K562 (cell line): ENCODE data around the gene TSTD1. TPM values are rescaled to one million over a fixed set of nuclear protein-coding genes. Genes with fewer than 3 reads are reported as not detected.

Experiments
- CUX1 ChIP-seq: fragments of 200-800 bp; sonication (Bioruptor generic); IDR thresholded peaks from 2 replicates; pipeline ENCODE4 v1.6.1; 2016; ENCODE audit warnings: missing genetic modification characterization, missing compliant biosample characterization
- HBP1 ChIP-seq: fragments of 450-650 bp; formaldehyde crosslinking; IDR thresholded peaks from 2 replicates; pipeline ENCODE4 v1.4.0; 2022; ENCODE audit warnings: missing genetic modification characterization
- IFI16 ChIP-seq: fragments of 250-450 bp; sonication (Bioruptor Pico); IDR thresholded peaks from 2 replicates; pipeline ENCODE4 v2.1.2; 2022; ENCODE audit warnings: mild to moderate bottlenecking, inconsistent platforms
- KAT8 ChIP-seq: fragments of 450-650 bp; IDR thresholded peaks from 2 replicates; pipeline ENCODE4 v1.6.1; 2016; ENCODE audit warnings: low read depth, mild to moderate bottlenecking
- KDM1A ChIP-seq, 2 experiments: fragments of 450-650 bp; IDR thresholded peaks; 2 replicates each; pipeline ENCODE4 v1.6.1; 2016; ENCODE audit warnings: mild to moderate bottlenecking in 2 of 2
- LARP7 ChIP-seq: fragments of 450-650 bp; IDR thresholded peaks from 2 replicates; pipeline ENCODE4 v1.6.1; 2016
- LCOR ChIP-seq: sonication (generic); formaldehyde crosslinking; IDR thresholded peaks from 2 replicates; pipeline ENCODE4 v1.8.0; 2022; ENCODE audit warnings: mild to moderate bottlenecking, missing genetic modification reagents
- MAFK ChIP-seq: IDR thresholded peaks from 2 replicates; pipeline ENCODE4 v1.6.1; 2011; ENCODE audit warnings: low read length, improper control_type of control experiment
- MIER1 ChIP-seq: fragments of 450-650 bp; IDR thresholded peaks from 2 replicates; pipeline ENCODE4 v1.6.1; 2016; ENCODE audit warnings: antibody characterized with exemption, mild to moderate bottlenecking, low read depth
- MLX ChIP-seq, 2 experiments: fragments of 450-650 bp in 1 of 2; sonication (generic) in 1 of 2; formaldehyde crosslinking; conservative IDR thresholded peaks; 2 replicates each; pipeline versions ENCODE4 v1.4.0 to v1.8.1; 2020 to 2022; ENCODE audit warnings: mild to moderate bottlenecking in 1 of 2, missing genetic modification reagents in 1 of 2
- RBM22 ChIP-seq: fragments of 200-400 bp; formaldehyde crosslinking; IDR thresholded peaks from 2 replicates; pipeline ENCODE4 v1.6.1; 2018; ENCODE audit warnings: low read length, low read depth; ENCODE audit not compliant: poor library complexity, severe bottlenecking
- RBM25 ChIP-seq: fragments of 200-400 bp; formaldehyde crosslinking; IDR thresholded peaks from 2 replicates; pipeline ENCODE4 v1.6.1; 2018; ENCODE audit warnings: low read length, low read depth, moderate library complexity; ENCODE audit not compliant: severe bottlenecking
- ZBTB34 ChIP-seq: fragments of 250-450 bp; sonication (Bioruptor Pico); IDR thresholded peaks from 2 replicates; pipeline ENCODE4 v1.8.0; 2021; ENCODE audit warnings: mild to moderate bottlenecking, moderate library complexity
- ZNF175 ChIP-seq: fragments of 200-800 bp; sonication (Bioruptor generic); IDR thresholded peaks from 2 replicates; pipeline ENCODE4 v1.6.1; 2016; ENCODE audit warnings: low read depth, mild to moderate bottlenecking, missing genetic modification characterization, missing compliant biosample characterization
- ZNF436 ChIP-seq: fragments of 250-450, 450-650 bp; sonication (Bioruptor Pico); formaldehyde crosslinking; IDR thresholded peaks from 2 replicates; pipeline ENCODE4 v1.7.0; 2020; ENCODE audit warnings: mild to moderate bottlenecking
- polyA plus RNA-seq, 8 experiments: library from polyadenylated mRNA; depleted of rRNA in 4 of 8; stranded (reverse) in 5 of 8; unstranded in 3 of 8; fragments of >200 nt; fragmentation: Nextera tagmentation in 2 of 8; fragmentation: Illumina TruSeq in 1 of 8; extraction: Ambion mirVana in 2 of 8; extraction: Trizol in 1 of 8; gene quantifications; 2 replicates each; pipeline versions ENCODE4 v1.2.1 to v1.2.3, GENCODE V29; 2011 to 2014; ENCODE audit warnings: inconsistent platforms in 1 of 8, missing spikeins in 1 of 8
- total RNA-seq, 7 experiments: library from RNA; depleted of rRNA in 6 of 7; stranded (reverse); fragments of >200 nt in 6 of 7; fragmentation: Illumina TruSeq in 2 of 7; extraction: Trizol in 2 of 7; gene quantifications; 2 replicates each; pipeline versions ENCODE4 v1.2.1 to v1.2.3, GENCODE V29; 2011 to 2021; ENCODE audit warnings: low replicate concordance in 1 of 7
- TF ChIP-seq, protein P1 (sequence below): fragments of 250-450 bp; sonication (Bioruptor Pico); IDR thresholded peaks from 2 replicates; pipeline ENCODE4 v1.8.0; 2022; ENCODE audit warnings: moderate library complexity, mild to moderate bottlenecking, inconsistent platforms
- TF ChIP-seq, protein P2 (sequence below): fragments of 250-450 bp; sonication (Bioruptor Pico); IDR thresholded peaks from 2 replicates; pipeline ENCODE4 v1.8.0; 2021; ENCODE audit warnings: moderate library complexity, mild to moderate bottlenecking, inconsistent platforms

TSTD1 gene
- total and polyA plus RNA-seq, 9 of the 15 experiments (the other 6 are each of a cell fraction or from before 2014, with no cell fraction given): 0.23 to 0.53 TPM; not detected in 7

- TF ChIP-seq MAFK (no peak), KAT8 (no peak), RBM22 (no peak), ZNF436 (CRISPR knock-in tag) (no peak), ZBTB34 (CRISPR knock-in tag) (no peak), CUX1 (no peak), IFI16 (CRISPR knock-in tag) (no peak), LCOR (CRISPR knock-in tag) (0 out of 2 replicates have a peak, but pooled peaks have one; percentile 21), ZNF175 (CRISPR knock-in tag) (no peak), RBM25 (no peak), LARP7 (no peak), KDM1A (IDR thresholded peaks at IDR 0.05) (0 out of 4 replicates have a peak, but pooled peaks of 1 of the 2 experiments have one; percentile 17), HBP1 (CRISPR knock-in tag) (0 out of 2 replicates have a peak, but pooled peaks have one; percentile 35), MIER1 (no peak), MLX (CRISPR knock-in tag; conservative IDR thresholded peaks at IDR 0.05) (no peak)
- TF ChIP-seq, protein P1, sequence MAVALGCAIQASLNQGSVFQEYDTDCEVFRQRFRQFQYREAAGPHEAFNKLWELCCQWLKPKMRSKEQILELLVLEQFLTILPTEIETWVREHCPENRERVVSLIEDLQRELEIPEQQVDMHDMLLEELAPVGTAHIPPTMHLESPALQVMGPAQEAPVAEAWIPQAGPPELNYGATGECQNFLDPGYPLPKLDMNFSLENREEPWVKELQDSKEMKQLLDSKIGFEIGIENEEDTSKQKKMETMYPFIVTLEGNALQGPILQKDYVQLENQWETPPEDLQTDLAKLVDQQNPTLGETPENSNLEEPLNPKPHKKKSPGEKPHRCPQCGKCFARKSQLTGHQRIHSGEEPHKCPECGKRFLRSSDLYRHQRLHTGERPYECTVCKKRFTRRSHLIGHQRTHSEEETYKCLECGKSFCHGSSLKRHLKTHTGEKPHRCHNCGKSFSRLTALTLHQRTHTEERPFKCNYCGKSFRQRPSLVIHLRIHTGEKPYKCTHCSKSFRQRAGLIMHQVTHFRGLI (CRISPR knock-in tag): no peak
- TF ChIP-seq, protein P2, sequence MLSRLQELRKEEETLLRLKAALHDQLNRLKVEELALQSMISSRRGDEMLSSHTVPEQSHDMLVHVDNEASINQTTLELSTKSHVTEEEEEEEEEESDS (CRISPR knock-in tag): no peak
Measured at GRCh38 chr1:161044908-161045735, 6.4 kb upstream of the TSTD1 start (continued).
